HepG2 (cell line): Measurements from ENCODE around the gene ACTL6A. TPM values are rescaled to one million over a fixed set of nuclear protein-coding genes. Genes with fewer than 3 reads are reported as not detected.

Experiments
- AGO2 ChIP-seq: fragments of 200-400 bp; formaldehyde crosslinking; optimal IDR thresholded peaks from 2 replicates; pipeline ENCODE3; 2017; ENCODE audit warnings: mild to moderate bottlenecking, low read depth, low read length, moderate library complexity
- CHD2 ChIP-seq: IDR thresholded peaks from 2 replicates; pipeline ENCODE4 v1.6.1; 2011; ENCODE audit warnings: low read depth, low read length, improper control_type of control experiment
- DNMT3B ChIP-seq: conservative IDR thresholded peaks from 2 replicates; pipeline ENCODE4 v1.6.1; 2016; ENCODE audit warnings: missing biosample characterization, control low read depth
- MED8 ChIP-seq: sonication (generic); formaldehyde crosslinking; IDR thresholded peaks from 2 replicates; pipeline ENCODE4 v1.8.1; 2023; ENCODE audit warnings: mild to moderate bottlenecking, missing genetic modification reagents; ENCODE audit not compliant: insufficient replicate concordance
- REL ChIP-seq: sonication (generic); formaldehyde crosslinking; conservative IDR thresholded peaks from 2 replicates; pipeline ENCODE4 v1.8.0; 2022; ENCODE audit warnings: mild to moderate bottlenecking, missing genetic modification reagents, moderate library complexity
- SP2 ChIP-seq: sonication (generic); formaldehyde crosslinking; IDR thresholded peaks from 2 replicates; pipeline ENCODE4 v1.5.1; 2020; ENCODE audit warnings: mild to moderate bottlenecking, missing genetic modification reagents
- TCF12 ChIP-seq, 2 experiments: fragments of 450-650 bp in 1 of 2; sonication (generic) in 1 of 2; formaldehyde crosslinking in 1 of 2; IDR thresholded peaks; 2 replicates each; pipeline versions ENCODE4 v1.6.1 to v1.8.0; 2017 to 2022; ENCODE audit warnings: antibody characterized with exemption in 1 of 2, mild to moderate bottlenecking in 1 of 2, missing genetic modification reagents in 1 of 2, moderate library complexity in 1 of 2
- ZNF12 ChIP-seq: sonication (generic); formaldehyde crosslinking; IDR thresholded peaks from 2 replicates; pipeline ENCODE4 v1.5.0; 2020; ENCODE audit warnings: missing genetic modification reagents
- ZNF431 ChIP-seq: sonication (generic); formaldehyde crosslinking; IDR thresholded peaks from 2 replicates; pipeline ENCODE4 v1.9.0; 2022; ENCODE audit warnings: missing genetic modification reagents, low read depth, mild to moderate bottlenecking, borderline replicate concordance
- ZNF441 ChIP-seq: sonication (generic); formaldehyde crosslinking; IDR thresholded peaks from 2 replicates; pipeline ENCODE4 v1.7.0; 2021; ENCODE audit warnings: missing genetic modification reagents, borderline replicate concordance
- ZNF589 ChIP-seq: sonication (generic); formaldehyde crosslinking; conservative IDR thresholded peaks from 2 replicates; pipeline ENCODE4 v1.8.0; 2022; ENCODE audit warnings: mild to moderate bottlenecking, moderate library complexity, missing genetic modification reagents
- ZNF792 ChIP-seq: IDR thresholded peaks from 2 replicates; pipeline ENCODE4 v1.6.1; 2016
- polyA plus RNA-seq, 8 experiments: library from polyadenylated mRNA; depleted of rRNA in 3 of 8; stranded (reverse) in 7 of 8; unstranded in 1 of 8; fragments of >200 nt; fragmentation: Illumina TruSeq in 4 of 8; extraction: Trizol in 4 of 8; gene quantifications; 2 replicates each; pipeline versions ENCODE4 v1.2.1 to v1.2.3, GENCODE V29; 2011 to 2016; ENCODE audit warnings: low read depth in 4 of 8, missing spikeins in 1 of 8, mixed read lengths in 1 of 8; ENCODE audit not compliant: insufficient read depth in 1 of 8
- total RNA-seq, 5 experiments: library from RNA; depleted of rRNA; stranded (reverse); fragments of >200 nt; fragmentation: Illumina TruSeq; extraction: Trizol; gene quantifications; 2 replicates each; pipeline ENCODE4 v1.2.3, GENCODE V29; 2016; ENCODE audit warnings: low read depth in 1 of 5
- TF ChIP-seq, protein P1 (sequence below): sonication (generic); formaldehyde crosslinking; IDR thresholded peaks from 2 replicates; pipeline ENCODE4 v1.4.0; 2020; ENCODE audit warnings: mild to moderate bottlenecking, missing genetic modification reagents, borderline replicate concordance
- TF ChIP-seq, protein P2 (sequence below): sonication (generic); formaldehyde crosslinking; IDR thresholded peaks from 2 replicates; pipeline ENCODE4 v1.4.0; 2020; ENCODE audit warnings: missing genetic modification reagents, borderline replicate concordance
- TF ChIP-seq, protein P3 (sequence below): sonication (generic); formaldehyde crosslinking; IDR thresholded peaks from 2 replicates; pipeline ENCODE4 v1.4.0; 2020; ENCODE audit warnings: low read depth, mild to moderate bottlenecking, missing genetic modification reagents
- TF ChIP-seq, protein P4 (sequence below): IDR thresholded peaks from 2 replicates; pipeline ENCODE4 v1.6.1; 2016; ENCODE audit warnings: missing biosample characterization, missing genetic modification reagents, low read depth

ACTL6A gene
- total and polyA plus RNA-seq, 2 of the 13 experiments (the other 11 are each of a cell fraction or from before 2014, with no cell fraction given): 58.1 to 84.1 TPM

DNA sequence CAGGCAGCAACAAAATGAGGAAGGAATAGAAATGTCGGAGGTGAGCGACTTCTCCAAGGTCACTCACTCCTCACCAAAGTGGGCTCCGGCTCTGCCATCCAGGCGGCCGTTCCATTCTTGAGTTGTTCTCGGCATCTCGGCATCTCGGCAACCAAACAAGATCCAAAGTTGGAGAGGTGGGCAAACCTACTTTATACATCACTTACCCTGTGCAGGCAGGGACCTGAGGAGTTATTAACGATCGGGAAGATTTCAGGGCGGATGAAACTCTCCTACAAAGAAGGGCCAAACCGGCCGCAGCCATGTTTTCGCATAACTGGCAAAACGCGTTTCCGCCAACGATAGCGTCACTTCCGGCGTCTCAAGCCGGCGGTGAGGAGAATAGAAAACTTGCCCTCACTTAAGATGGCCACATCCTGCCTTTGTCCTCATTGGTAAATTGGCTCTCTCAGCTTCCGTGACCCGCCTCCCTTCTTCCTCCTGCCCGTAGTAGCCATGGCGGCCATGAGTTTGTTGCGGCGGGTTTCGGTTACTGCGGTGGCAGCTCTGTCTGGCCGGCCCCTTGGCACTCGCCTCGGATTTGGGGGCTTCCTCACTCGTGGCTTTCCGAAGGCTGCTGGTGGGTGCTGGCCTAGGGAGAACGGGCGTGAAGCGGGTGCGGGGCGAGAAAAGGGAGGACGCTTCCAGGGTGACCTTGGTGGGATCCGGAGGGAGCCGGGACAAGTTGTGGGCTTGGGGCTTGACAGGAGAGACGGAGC, 41.8 kb downstream of the ACTL6A start, which contains the start of the genes MRPL47 and NDUFB5 (continued):
- TF ChIP-seq, protein P1, sequence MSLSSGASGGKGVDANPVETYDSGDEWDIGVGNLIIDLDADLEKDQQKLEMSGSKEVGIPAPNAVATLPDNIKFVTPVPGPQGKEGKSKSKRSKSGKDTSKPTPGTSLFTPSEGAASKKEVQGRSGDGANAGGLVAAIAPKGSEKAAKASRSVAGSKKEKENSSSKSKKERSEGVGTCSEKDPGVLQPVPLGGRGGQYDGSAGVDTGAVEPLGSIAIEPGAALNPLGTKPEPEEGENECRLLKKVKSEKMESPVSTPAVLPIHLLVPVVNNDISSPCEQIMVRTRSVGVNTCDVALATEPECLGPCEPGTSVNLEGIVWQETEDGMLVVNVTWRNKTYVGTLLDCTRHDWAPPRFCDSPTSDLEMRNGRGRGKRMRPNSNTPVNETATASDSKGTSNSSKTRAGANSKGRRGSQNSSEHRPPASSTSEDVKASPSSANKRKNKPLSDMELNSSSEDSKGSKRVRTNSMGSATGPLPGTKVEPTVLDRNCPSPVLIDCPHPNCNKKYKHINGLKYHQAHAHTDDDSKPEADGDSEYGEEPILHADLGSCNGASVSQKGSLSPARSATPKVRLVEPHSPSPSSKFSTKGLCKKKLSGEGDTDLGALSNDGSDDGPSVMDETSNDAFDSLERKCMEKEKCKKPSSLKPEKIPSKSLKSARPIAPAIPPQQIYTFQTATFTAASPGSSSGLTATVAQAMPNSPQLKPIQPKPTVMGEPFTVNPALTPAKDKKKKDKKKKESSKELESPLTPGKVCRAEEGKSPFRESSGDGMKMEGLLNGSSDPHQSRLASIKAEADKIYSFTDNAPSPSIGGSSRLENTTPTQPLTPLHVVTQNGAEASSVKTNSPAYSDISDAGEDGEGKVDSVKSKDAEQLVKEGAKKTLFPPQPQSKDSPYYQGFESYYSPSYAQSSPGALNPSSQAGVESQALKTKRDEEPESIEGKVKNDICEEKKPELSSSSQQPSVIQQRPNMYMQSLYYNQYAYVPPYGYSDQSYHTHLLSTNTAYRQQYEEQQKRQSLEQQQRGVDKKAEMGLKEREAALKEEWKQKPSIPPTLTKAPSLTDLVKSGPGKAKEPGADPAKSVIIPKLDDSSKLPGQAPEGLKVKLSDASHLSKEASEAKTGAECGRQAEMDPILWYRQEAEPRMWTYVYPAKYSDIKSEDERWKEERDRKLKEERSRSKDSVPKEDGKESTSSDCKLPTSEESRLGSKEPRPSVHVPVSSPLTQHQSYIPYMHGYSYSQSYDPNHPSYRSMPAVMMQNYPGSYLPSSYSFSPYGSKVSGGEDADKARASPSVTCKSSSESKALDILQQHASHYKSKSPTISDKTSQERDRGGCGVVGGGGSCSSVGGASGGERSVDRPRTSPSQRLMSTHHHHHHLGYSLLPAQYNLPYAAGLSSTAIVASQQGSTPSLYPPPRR: no peak
- TF ChIP-seq CHD2 (no peak), ZNF589 (CRISPR knock-in tag) (no peak), DNMT3B (CRISPR knock-in tag) (peak; percentile 34; the same call in 1 of the 2 replicates), ZNF12 (no peak), TCF12 (IDR thresholded peaks at IDR 0.05) (no peak), TCF12 (CRISPR knock-in tag; IDR thresholded peaks at IDR 0.05) (peak; percentile 49; the same call in 1 of the 2 replicates), AGO2 (peak; percentile 76), SP2 (CRISPR knock-in tag) (peak; percentile 89), MED8 (CRISPR knock-in tag) (peak; percentile 79), ZNF792 (CRISPR knock-in tag) (peak; percentile 68; the same call in 1 of the 2 replicates), ZNF431 (CRISPR knock-in tag) (no peak), REL (no peak), ZNF441 (peak; percentile 79)
- TF ChIP-seq, protein P2, sequence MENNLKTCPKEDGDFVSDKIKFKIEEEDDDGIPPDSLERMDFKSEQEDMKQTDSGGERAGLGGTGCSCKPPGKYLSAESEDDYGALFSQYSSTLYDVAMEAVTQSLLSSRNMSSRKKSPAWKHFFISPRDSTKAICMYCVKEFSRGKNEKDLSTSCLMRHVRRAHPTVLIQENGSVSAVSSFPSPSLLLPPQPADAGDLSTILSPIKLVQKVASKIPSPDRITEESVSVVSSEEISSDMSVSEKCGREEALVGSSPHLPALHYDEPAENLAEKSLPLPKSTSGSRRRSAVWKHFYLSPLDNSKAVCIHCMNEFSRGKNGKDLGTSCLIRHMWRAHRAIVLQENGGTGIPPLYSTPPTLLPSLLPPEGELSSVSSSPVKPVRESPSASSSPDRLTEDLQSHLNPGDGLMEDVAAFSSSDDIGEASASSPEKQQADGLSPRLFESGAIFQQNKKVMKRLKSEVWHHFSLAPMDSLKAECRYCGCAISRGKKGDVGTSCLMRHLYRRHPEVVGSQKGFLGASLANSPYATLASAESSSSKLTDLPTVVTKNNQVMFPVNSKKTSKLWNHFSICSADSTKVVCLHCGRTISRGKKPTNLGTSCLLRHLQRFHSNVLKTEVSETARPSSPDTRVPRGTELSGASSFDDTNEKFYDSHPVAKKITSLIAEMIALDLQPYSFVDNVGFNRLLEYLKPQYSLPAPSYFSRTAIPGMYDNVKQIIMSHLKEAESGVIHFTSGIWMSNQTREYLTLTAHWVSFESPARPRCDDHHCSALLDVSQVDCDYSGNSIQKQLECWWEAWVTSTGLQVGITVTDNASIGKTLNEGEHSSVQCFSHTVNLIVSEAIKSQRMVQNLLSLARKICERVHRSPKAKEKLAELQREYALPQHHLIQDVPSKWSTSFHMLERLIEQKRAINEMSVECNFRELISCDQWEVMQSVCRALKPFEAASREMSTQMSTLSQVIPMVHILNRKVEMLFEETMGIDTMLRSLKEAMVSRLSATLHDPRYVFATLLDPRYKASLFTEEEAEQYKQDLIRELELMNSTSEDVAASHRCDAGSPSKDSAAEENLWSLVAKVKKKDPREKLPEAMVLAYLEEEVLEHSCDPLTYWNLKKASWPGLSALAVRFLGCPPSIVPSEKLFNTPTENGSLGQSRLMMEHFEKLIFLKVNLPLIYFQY (CRISPR knock-in tag): no peak
- TF ChIP-seq, protein P3, sequence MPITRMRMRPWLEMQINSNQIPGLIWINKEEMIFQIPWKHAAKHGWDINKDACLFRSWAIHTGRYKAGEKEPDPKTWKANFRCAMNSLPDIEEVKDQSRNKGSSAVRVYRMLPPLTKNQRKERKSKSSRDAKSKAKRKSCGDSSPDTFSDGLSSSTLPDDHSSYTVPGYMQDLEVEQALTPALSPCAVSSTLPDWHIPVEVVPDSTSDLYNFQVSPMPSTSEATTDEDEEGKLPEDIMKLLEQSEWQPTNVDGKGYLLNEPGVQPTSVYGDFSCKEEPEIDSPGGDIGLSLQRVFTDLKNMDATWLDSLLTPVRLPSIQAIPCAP (CRISPR knock-in tag): no peak
- TF ChIP-seq, protein P4, sequence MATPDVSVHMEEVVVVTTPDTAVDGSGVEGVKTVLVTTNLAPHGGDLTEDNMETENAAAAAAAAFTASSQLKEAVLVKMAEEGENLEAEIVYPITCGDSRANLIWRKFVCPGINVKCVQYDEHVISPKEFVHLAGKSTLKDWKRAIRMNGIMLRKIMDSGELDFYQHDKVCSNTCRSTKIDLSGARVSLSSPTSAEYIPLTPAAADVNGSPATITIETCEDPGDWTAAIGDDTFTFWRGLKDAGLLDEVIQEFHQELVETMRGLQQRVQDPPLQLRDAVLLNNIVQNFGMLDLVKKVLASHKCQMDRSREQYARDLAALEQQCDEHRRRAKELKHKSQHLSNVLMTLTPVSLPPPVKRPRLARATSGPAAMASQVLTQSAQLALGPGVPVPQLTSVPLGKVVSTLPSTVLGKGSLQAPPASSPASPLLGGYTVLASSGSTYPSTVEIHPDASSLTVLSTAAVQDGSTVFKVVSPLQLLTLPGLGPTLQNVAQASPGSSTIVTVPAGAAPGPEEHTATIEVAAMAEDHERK (CRISPR knock-in tag): peak; percentile 75
